GM12878 (cell line): ENCODE data around the gene IFNE. TPM values are rescaled to one million over a fixed set of nuclear protein-coding genes. Genes with fewer than 3 reads are reported as not detected.
"Not testable (repeated sequence)": the region's sequence is repeated elsewhere in the genome, so short reads cannot be mapped to it uniquely, and the experiment has no call there.

Experiments used
- ATAC-seq: fragments of 200-7000 bp; cut with Tn5 transposase; 3 replicates; pipeline ENCODE4 v1.9.1; 2020; ENCODE audit warnings: mild to moderate bottlenecking, moderate library complexity
- BruUV-seq: library from RNA; stranded (reverse); fragments of 400-500 nt; replicated peaks from 2 replicates; lab custom pipeline; 2021; lab: Mats Ljungman, UMichigan
- CTCF ChIA-PET: fragments of 300-600 bp; sonication (Branson Sonifier 250); formaldehyde crosslinking; extraction: SDS; loops from one replicate; lab custom pipeline; 2021; ENCODE audit warnings: inconsistent platforms; lab: Yijun Ruan, JAX
- POLR2A ChIA-PET: fragments of 350-600 bp; formaldehyde crosslinking; extraction: SDS; loops from one replicate; lab custom pipeline; 2021; ENCODE audit warnings: inconsistent platforms; lab: Charles Lee
- RAD21 ChIA-PET: fragments of 300-600 bp; sonication (Branson Sonifier 250); formaldehyde crosslinking; loops from one replicate; lab custom pipeline; 2023; ENCODE audit warnings: antibody characterized with exemption; ENCODE audit not compliant: unreplicated experiment; lab: Charles Lee
- SMC1A ChIA-PET: fragments of 300-600 bp; sonication (Branson Sonifier 250); formaldehyde crosslinking; loops from one replicate; lab custom pipeline; 2023; ENCODE audit not compliant: unreplicated experiment, uncharacterized antibody; lab: Charles Lee
- DNase-seq: peaks from one replicate; pipeline ENCODE4 v3.0.0-alpha.2; 2011; ENCODE audit warnings: low read depth, low spot score
- FAIRE-seq: peaks from 3 replicates; lab custom pipeline; 2011; peaks lifted over from hg19 to GRCh38; lab: Jason Lieb, UNC
- H2AFZ ChIP-seq: 2 replicates; pipeline ENCODE4 v1.6.0; 2011; ENCODE audit warnings: low read depth, low read length, control low read depth; ENCODE audit not compliant: control insufficient read depth
- H3K27ac ChIP-seq: 2 replicates; pipeline ENCODE4 v1.5.1; 2011; ENCODE audit warnings: control low read depth; ENCODE audit not compliant: control insufficient read depth, insufficient read depth
- H3K27me3 ChIP-seq, 2 experiments: replicated peaks in 1 of 2; 2 replicates each; pipeline versions ENCODE4 v1.6.0 to v1.6.1; 2011; ENCODE audit warnings: low read length in 1 of 2; ENCODE audit not compliant: control insufficient read depth in 2 of 2, insufficient read depth in 2 of 2
- H3K36me3 ChIP-seq, 2 experiments: 2 replicates each; pipeline ENCODE4 v1.5.1; 2011; ENCODE audit warnings: low read length in 1 of 2; ENCODE audit not compliant: control insufficient read depth in 2 of 2, insufficient read depth in 2 of 2
- H3K4me1 ChIP-seq: 2 replicates; pipeline ENCODE4 v1.6.1; 2011; ENCODE audit warnings: mild to moderate bottlenecking, low read length, moderate library complexity, mixed read lengths; ENCODE audit not compliant: control insufficient read depth, insufficient read depth
- H3K4me2 ChIP-seq: 2 replicates; pipeline ENCODE4 v1.6.0; 2011; ENCODE audit warnings: control low read depth; ENCODE audit not compliant: control insufficient read depth, insufficient read depth
- H3K4me3 ChIP-seq: fragments of 200-600 bp; sonication (generic); 2 replicates; pipeline ENCODE4 v1.5.1; 2016
- H3K79me2 ChIP-seq: 2 replicates; pipeline ENCODE4 v1.6.0; 2011; ENCODE audit warnings: low read length; ENCODE audit not compliant: control insufficient read depth, insufficient read depth
- H3K9ac ChIP-seq: 2 replicates; pipeline ENCODE4 v1.8.0; 2011; ENCODE audit warnings: low read length, control low read depth, mixed read lengths; ENCODE audit not compliant: control insufficient read depth, insufficient read depth
- H3K9me3 ChIP-seq: replicated peaks from 3 replicates; pipeline ENCODE4 v1.5.1; 2011; ENCODE audit warnings: mild to moderate bottlenecking, low read length; ENCODE audit not compliant: control insufficient read depth, insufficient read depth
- H4K20me1 ChIP-seq: 2 replicates; pipeline ENCODE4 v1.6.0; 2011; ENCODE audit not compliant: control insufficient read depth, insufficient read depth
- LARP7 ChIP-seq: fragments of 450-650 bp; IDR thresholded peaks from 2 replicates; pipeline ENCODE4 v1.6.1; 2017; ENCODE audit warnings: mild to moderate bottlenecking
- SMC3 ChIP-seq: IDR thresholded peaks from 2 replicates; pipeline ENCODE4 v1.6.1; 2011; ENCODE audit warnings: low read length, improper control_type of control experiment, borderline replicate concordance
- WGBS: methylation state at CpG from one replicate; pipeline ENCODE4 v1.1.6; 2016; ENCODE audit warnings: low lambda C conversion rate; ENCODE audit not compliant: insufficient replicate concordance, insufficient coverage; ENCODE audit errors: missing lambda C conversion rate; 5-methylcytosine and 5-hydroxymethylcytosine counted together
- in situ Hi-C: fragments of 300-500 bp; cut with MboI; formaldehyde crosslinking; loops from 9 replicates; pipeline ENCODE4 v1.14.3; 2018; ENCODE audit warnings: mixed read lengths
- intact Hi-C: fragments of 100-400 bp; cut with micrococcal nuclease; formaldehyde crosslinking; loops from one replicate; pipeline ENCODE4 v1.14.2; 2022; ENCODE audit not compliant: unreplicated experiment
- polyA plus RNA-seq, 11 experiments: library from polyadenylated mRNA; depleted of rRNA in 4 of 11; unstranded in 6 of 11; stranded (reverse) in 5 of 11; fragments of >200 nt; fragmentation: Nextera tagmentation in 4 of 11; fragmentation: Illumina TruSeq in 1 of 11; extraction: Ambion mirVana in 4 of 11; extraction: Trizol in 1 of 11; gene quantifications; 1 replicate in 1 of 11; 2 replicates in 10 of 11; pipeline versions ENCODE4 v1.2.1 to v1.2.3, GENCODE V29; 2011 to 2016; ENCODE audit warnings: inconsistent platforms in 2 of 11, missing spikeins in 2 of 11, low read depth in 1 of 11
- total RNA-seq, 4 experiments: library from RNA; depleted of rRNA in 3 of 4; stranded (reverse); fragments of >200 nt in 3 of 4; fragmentation: Illumina TruSeq in 1 of 4; extraction: Trizol in 1 of 4; gene quantifications; 2 replicates each; pipeline versions ENCODE4 v1.2.1 to v1.2.3, GENCODE V29; 2013 to 2021

IFNE gene
- total and polyA plus RNA-seq, 10 of the 15 experiments (the other 5 are each of a cell fraction or from before 2014, with no cell fraction given), result not detected

- intact Hi-C loops, result no loop called here
- in situ Hi-C loops, result loop anchor here (10.0 kb wide), 1 partner anchor 126 kb away; no protein-coding TSS in a partner anchor
- no peak overlapping the region for H3K27ac ChIP-seq
These were observed 31.2 kb downstream of the IFNE start for GRCh38 chr9:21450733-21451394.

DNA sequence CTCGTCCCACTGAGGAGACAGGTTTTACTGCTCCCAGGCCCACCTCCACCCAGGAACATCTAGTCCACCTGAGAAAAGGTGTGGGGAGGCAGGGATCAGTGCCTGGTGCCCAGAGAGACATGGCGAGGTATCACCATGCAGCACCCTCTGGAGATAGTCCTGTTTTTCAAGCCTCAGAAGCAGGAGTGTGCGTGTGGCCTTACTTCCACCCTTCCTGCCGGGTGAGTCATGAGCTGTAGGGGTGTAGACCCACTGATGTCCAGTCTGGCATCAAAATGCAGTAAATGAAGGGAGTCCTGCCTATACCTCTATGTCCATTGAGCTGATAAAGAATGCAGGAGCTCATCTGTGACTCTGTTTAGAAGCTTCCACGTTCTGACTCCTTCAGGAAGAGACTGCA is 32.8 kb downstream of the IFNE start:
- RAD21 ChIA-PET, FAIRE-seq: not testable (repeated sequence)
- CTCF ChIA-PET, result interaction anchor here (0.8 kb wide), 1 partner anchor 15 kb away, joined by 3 read pairs; no protein-coding TSS in a partner anchor

More at GRCh38 chr9:21450733-21451394, 31.2 kb downstream of the IFNE start:
- Histone ChIP-seq H3K4me2 (no peak overlapping the region), H3K4me3 (no peak overlapping the region), H3K9me3 (no peaks in the 10 kb centered on the region), H3K79me2 (no peaks in the 10 kb centered on the region), H3K36me3 (no peaks in the 10 kb centered on the region), H3K4me1 (no peaks in the 10 kb centered on the region), H3K27me3 (0 out of 4 replicates have a peak, but pooled peaks cover 0 to 2% of the 10 kb centered on the region in 2 experiments), H4K20me1 (no peaks in the 10 kb centered on the region), H2AFZ (no peak overlapping the region), H3K9ac (no peak overlapping the region)
- BruUV-seq, result no TSS peak
- POLR2A ChIA-PET, result no interaction called here
- DNase-seq (no peak), FAIRE-seq (no peak), ATAC-seq (no peak)
- CTCF ChIA-PET, result no interaction called here
- TF ChIP-seq LARP7 (no peak), SMC3 (no peak)
- SMC1A ChIA-PET, result no interaction called here
- 27% methylated on average over 4 of the region's 4 CpGs for WGBS
- RAD21 ChIA-PET, result no interaction called here

More for the DNA sequence above, 32.8 kb downstream of the IFNE start:
- ATAC-seq, H3K79me2 ChIP-seq, H3K4me2 ChIP-seq, SMC1A ChIA-PET, H3K27ac ChIP-seq, BruUV-seq, H4K20me1 ChIP-seq, H3K4me3 ChIP-seq, H3K9me3 ChIP-seq, POLR2A ChIA-PET, H3K36me3 ChIP-seq, H3K27me3 ChIP-seq, intact Hi-C loops, H3K4me1 ChIP-seq, DNase-seq, H3K9ac ChIP-seq, in situ Hi-C loops, H2AFZ ChIP-seq: not testable (repeated sequence)
- WGBS, result 27% methylated on average over 5 of the region's 5 CpGs
